Lower leg skin (tissue), 4 donors: ENCODE results near the gene CKB. TPM values are rescaled to one million over a fixed set of nuclear protein-coding genes. Genes with fewer than 3 reads are reported as not detected.
"Not testable (repeated sequence)": the region's sequence is repeated elsewhere in the genome, so short reads cannot be mapped to it uniquely, and the experiment has no call there.

ENCODE experiments used
- DNase-seq, 2 donors: peaks; one replicate each; pipeline ENCODE4 v3.0.0-alpha.2; 2019; ENCODE audit warnings: low spot score in 2 of 2
- H3K4me3 ChIP-seq: fragments of 200-600 bp; sonication (generic); 2 replicates; pipeline ENCODE4 v1.5.1; 2017; ENCODE audit warnings: mild to moderate bottlenecking, low read depth; ENCODE audit not compliant: poor library complexity, severe bottlenecking
- POLR2A ChIP-seq, 2 donors: fragments of 450-650 bp; IDR thresholded peaks; one replicate each; pipeline ENCODE4 v1.6.1; 2016 to 2017; ENCODE audit warnings: antibody characterized with exemption in 2 of 2, mild to moderate bottlenecking in 1 of 2, moderate library complexity in 1 of 2
- WGBS, 2 donors: methylation state at CpG; one replicate each; pipeline ENCODE4 v1.1.5; 2018; 5-methylcytosine and 5-hydroxymethylcytosine counted together
- intact Hi-C: fragments of 100-400 bp; cut with DNase I; formaldehyde crosslinking; loops from one replicate; pipeline ENCODE4 v1.15.0; 2023; ENCODE audit warnings: low total_unique reads
- total RNA-seq, 4 donors: library from RNA; depleted of rRNA; stranded (reverse); fragments of >200 nt; gene quantifications; one replicate each; pipeline ENCODE4 v1.1.0, GENCODE V29; 2016
- TF ChIP-seq, protein P1 (sequence below), 3 donors: fragments of 450-650 bp; IDR thresholded peaks; one replicate each; pipeline ENCODE4 v1.5.1; 2016; ENCODE audit warnings: antibody characterized with exemption in 3 of 3, mild to moderate bottlenecking in 3 of 3, moderate library complexity in 2 of 3

The CKB gene
- total RNA-seq, 4 donors from 2014 or later = 168 to 236 (median 214) TPM

DNA sequence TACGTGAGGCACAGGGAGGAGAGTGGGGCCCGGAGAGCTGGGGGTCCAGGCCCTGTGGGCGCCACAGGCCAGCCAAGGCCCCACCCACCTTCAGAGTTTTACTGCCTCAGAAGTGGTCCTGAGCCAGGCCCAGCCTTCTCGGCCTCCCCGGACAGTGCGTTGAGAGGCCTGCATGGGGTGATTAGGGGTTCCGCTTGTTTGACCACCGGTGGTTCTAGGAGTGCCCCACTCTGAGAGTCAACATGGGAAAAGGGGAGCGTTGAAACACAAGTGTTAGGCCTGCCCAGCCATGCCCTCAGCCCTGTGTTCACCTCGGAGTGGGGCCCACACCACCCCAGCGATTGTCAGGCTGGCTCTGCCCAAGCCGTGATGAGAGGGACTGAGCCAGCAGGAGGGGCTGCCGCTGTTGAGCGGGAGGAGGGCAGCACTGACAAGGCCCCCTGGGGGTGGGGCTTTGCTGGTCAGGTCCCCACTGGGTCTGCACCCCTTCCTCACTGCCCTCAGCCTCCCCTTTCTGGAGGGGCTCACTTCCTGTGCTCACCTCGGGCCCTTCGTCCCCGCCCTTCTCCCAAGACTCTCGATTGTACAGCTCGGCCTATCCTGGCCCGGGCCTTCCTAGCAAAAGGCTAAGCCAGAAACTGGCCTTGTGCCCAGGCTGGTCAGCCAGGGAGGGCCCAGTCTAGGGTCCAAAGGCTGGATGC, 4.8 kb downstream of the CKB start:
- no peak overlapping the region for H3K4me3 ChIP-seq
- TF ChIP-seq POLR2A (IDR thresholded peaks at IDR 0.05) = no peak
- TF ChIP-seq, protein P1, sequence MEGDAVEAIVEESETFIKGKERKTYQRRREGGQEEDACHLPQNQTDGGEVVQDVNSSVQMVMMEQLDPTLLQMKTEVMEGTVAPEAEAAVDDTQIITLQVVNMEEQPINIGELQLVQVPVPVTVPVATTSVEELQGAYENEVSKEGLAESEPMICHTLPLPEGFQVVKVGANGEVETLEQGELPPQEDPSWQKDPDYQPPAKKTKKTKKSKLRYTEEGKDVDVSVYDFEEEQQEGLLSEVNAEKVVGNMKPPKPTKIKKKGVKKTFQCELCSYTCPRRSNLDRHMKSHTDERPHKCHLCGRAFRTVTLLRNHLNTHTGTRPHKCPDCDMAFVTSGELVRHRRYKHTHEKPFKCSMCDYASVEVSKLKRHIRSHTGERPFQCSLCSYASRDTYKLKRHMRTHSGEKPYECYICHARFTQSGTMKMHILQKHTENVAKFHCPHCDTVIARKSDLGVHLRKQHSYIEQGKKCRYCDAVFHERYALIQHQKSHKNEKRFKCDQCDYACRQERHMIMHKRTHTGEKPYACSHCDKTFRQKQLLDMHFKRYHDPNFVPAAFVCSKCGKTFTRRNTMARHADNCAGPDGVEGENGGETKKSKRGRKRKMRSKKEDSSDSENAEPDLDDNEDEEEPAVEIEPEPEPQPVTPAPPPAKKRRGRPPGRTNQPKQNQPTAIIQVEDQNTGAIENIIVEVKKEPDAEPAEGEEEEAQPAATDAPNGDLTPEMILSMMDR (IDR thresholded peaks at IDR 0.05) = no peak
- DNase-seq = no peak
- intact Hi-C loops = loop anchor here (5.0 kb wide), 1 partner anchor 1006 kb away; no protein-coding TSS in a partner anchor
- WGBS, 2 donors = 39 to 43% methylated on average over 20 of the region's 20 CpGs

- TF ChIP-seq, protein P1 (IDR thresholded peaks at IDR 0.05) = no peak
- no peak for TF ChIP-seq POLR2A (IDR thresholded peaks at IDR 0.05)
- intact Hi-C loops = loop anchor here (5.0 kb wide), 1 partner anchor 1005 kb away; no protein-coding TSS in a partner anchor
- DNase-seq = no peak
- 80 to 90% methylated on average over 9 to 10 of the region's 10 CpGs for WGBS, 2 donors
- H3K4me3 ChIP-seq = no peak overlapping the region
Measured at GRCh38 chr14:103517174-103517566, 5.5 kb downstream of the CKB start.

GRCh38 chr14:103516426-103517173, 6.0 kb downstream of the CKB start:
- WGBS, 2 donors = 58 to 62% methylated on average over 10 of the region's 10 CpGs
- no peak overlapping the region for H3K4me3 ChIP-seq
- DNase-seq = no peak
- intact Hi-C loops = loop anchor here (5.0 kb wide), 1 partner anchor 1004 kb away; no protein-coding TSS in a partner anchor
- TF ChIP-seq, protein P1 (IDR thresholded peaks at IDR 0.05) = no peak
- TF ChIP-seq POLR2A (IDR thresholded peaks at IDR 0.05) = no peak

GRCh38 chr14:103514596-103515421, 7.8 kb downstream of the CKB start:
- 70 to 75% methylated on average over 15 to 18 of the region's 18 CpGs for WGBS, 2 donors
- H3K4me3 ChIP-seq = no peak overlapping the region
- no peak for DNase-seq
- intact Hi-C loops = loop anchor here (1.0 to 5.0 kb wide), 2 partner anchors 37 to 1003 kb away; no protein-coding TSS in a partner anchor
- TF ChIP-seq POLR2A (IDR thresholded peaks at IDR 0.05) = no peak
- TF ChIP-seq, protein P1 (IDR thresholded peaks at IDR 0.05) = no peak

- DNase-seq = peak in 1 of 2 donors; percentile 82
- 23 to 29% methylated on average over 25 of the region's 25 CpGs for WGBS, 2 donors
- intact Hi-C loops = no loop called here
- no peak overlapping the region for H3K4me3 ChIP-seq
- TF ChIP-seq POLR2A (IDR thresholded peaks at IDR 0.05) = no peak
- TF ChIP-seq, protein P1 (IDR thresholded peaks at IDR 0.05) = no peak
Measured at GRCh38 chr14:103512701-103513611, 9.7 kb downstream of the CKB start.

DNA sequence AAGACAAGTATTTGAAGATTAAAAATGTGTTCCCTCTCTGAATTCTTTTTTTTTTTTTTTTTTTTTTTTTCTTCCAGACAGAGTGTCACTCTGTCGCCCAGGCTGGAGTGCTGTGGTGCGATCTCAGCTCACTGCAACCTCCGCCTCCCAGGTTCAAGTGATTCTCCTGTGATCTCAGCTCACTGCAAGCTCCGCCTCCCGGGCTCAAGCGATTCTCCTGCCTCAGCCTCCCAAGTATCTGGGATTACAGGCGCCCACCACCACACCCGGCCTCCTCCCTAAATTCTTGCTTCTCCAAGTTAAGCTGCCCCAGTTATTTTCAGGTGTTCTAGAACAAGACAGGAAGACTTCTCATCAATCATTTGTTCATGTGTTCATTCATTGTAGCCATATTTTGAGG, 10.4 kb downstream of the CKB start:
- intact Hi-C loops, DNase-seq, H3K4me3 ChIP-seq: not testable (repeated sequence)
- 78 to 87% methylated on average over 8 of the region's 8 CpGs for WGBS, 2 donors
